Suprapubic skin (tissue), 4 donors: Measurements from ENCODE around the gene GPR37L1.

Experiments
- EP300 ChIP-seq: sonication (generic); formaldehyde crosslinking; IDR thresholded peaks from one replicate; pipeline ENCODE4 v1.6.1; 2017; ENCODE audit warnings: antibody characterized with exemption
- POLR2A ChIP-seq, 2 donors: fragments of 450-650 bp; IDR thresholded peaks; one replicate each; pipeline ENCODE4 v1.6.1; 2017; ENCODE audit warnings: antibody characterized with exemption in 2 of 2, mild to moderate bottlenecking in 2 of 2, moderate library complexity in 2 of 2
- POLR2AphosphoS5 ChIP-seq, 3 donors: sonication (generic); formaldehyde crosslinking; IDR thresholded peaks; one replicate each; pipeline ENCODE4 v1.6.1; 2017; ENCODE audit warnings: antibody characterized with exemption in 3 of 3
- TF ChIP-seq, protein P1 (sequence below), 2 donors: fragments of 200-600 bp in 1 of 2; fragments of 450-650 bp in 1 of 2; sonication (generic) in 1 of 2; IDR thresholded peaks; one replicate each; pipeline ENCODE4 v1.5.1; 2016 to 2019; ENCODE audit warnings: antibody characterized with exemption in 2 of 2, mild to moderate bottlenecking in 1 of 2, moderate library complexity in 1 of 2

DNA sequence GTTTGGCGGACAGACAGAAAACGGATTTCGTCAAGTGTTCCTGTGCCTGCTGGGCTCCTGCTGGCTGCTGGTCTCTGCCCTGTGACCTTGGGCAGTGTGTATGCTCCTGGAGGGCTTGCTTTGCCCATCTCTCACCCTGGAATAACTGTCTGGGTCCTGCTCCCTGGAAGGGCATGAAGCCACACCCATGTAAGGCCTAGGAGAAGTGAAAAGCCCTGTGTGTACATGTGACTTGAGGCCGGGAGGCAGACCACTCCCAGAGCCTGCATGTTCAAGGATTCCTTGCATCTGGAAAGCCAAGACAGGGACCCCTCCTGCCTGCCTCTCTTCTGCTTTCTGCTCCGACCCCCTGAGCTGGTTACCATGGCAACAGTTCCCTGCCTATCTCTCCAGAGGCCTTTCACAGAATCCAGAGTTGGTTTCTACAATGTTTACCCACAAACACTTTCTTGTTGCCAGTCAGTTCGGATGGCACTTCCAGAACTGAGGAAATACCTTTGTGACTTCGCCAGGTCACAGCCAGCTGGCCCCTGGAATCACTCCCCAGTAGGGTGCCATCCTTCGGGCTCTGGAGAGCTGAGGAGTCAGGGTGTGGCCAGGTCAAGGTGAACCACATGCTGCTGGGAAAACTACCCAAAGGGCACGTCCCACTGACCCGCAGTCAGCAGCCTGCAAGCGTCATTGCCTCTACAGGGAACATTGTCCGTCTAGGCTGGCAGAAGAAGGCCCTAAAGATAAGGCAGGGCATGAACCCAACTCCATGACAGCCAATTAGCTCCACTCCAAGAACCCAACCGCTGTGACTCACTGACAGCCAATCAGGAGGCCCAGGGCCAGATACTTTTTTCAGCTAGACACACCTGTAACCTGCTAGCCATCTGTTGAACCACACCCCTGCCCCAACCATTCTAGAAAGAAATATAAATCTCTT, 14.7 kb upstream of the GPR37L1 start:
- TF ChIP-seq, protein P1, sequence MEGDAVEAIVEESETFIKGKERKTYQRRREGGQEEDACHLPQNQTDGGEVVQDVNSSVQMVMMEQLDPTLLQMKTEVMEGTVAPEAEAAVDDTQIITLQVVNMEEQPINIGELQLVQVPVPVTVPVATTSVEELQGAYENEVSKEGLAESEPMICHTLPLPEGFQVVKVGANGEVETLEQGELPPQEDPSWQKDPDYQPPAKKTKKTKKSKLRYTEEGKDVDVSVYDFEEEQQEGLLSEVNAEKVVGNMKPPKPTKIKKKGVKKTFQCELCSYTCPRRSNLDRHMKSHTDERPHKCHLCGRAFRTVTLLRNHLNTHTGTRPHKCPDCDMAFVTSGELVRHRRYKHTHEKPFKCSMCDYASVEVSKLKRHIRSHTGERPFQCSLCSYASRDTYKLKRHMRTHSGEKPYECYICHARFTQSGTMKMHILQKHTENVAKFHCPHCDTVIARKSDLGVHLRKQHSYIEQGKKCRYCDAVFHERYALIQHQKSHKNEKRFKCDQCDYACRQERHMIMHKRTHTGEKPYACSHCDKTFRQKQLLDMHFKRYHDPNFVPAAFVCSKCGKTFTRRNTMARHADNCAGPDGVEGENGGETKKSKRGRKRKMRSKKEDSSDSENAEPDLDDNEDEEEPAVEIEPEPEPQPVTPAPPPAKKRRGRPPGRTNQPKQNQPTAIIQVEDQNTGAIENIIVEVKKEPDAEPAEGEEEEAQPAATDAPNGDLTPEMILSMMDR (IDR thresholded peaks at IDR 0.05) = no peak
- TF ChIP-seq POLR2A (IDR thresholded peaks at IDR 0.05) = no peak
- no peak for TF ChIP-seq EP300
- TF ChIP-seq POLR2AphosphoS5 (IDR thresholded peaks at IDR 0.05) = no peak
